Cardiac muscle cell (in vitro differentiated cells and primary cell): ENCODE results near the gene IKZF1. TPM values are rescaled to one million over a fixed set of nuclear protein-coding genes. Genes with fewer than 3 reads are reported as not detected.

Experiments
- DNase-seq, 2 donors: peaks; one replicate each; pipeline versions ENCODE4 v3.0.0 to v3.0.0-alpha.2; 2010 to 2017; ENCODE audit warnings: low read depth in 1 of 2, low spot score in 1 of 2
- H3K27ac ChIP-seq: fragments of 200-600 bp; sonication (generic); 2 replicates; pipeline ENCODE4 v1.5.1; 2016
- H3K27me3 ChIP-seq: fragments of 200-600 bp; sonication (generic); 2 replicates; pipeline ENCODE4 v1.6.0; 2016; ENCODE audit warnings: control low read depth
- H3K36me3 ChIP-seq: fragments of 200-600 bp; sonication (generic); 2 replicates; pipeline ENCODE4 v1.5.1; 2016; ENCODE audit warnings: control low read depth
- H3K4me1 ChIP-seq: fragments of 200-600 bp; sonication (generic); 2 replicates; pipeline ENCODE4 v1.8.1; 2017; ENCODE audit warnings: low read depth, mild to moderate bottlenecking, mixed run types
- H3K4me3 ChIP-seq: fragments of 200-600 bp; sonication (generic); 2 replicates; pipeline ENCODE4 v1.5.1; 2016; ENCODE audit warnings: mild to moderate bottlenecking
- H3K9me3 ChIP-seq: fragments of 200-600 bp; sonication (generic); 2 replicates; pipeline ENCODE4 v1.5.1; 2017; ENCODE audit warnings: low read depth, mild to moderate bottlenecking, control low read depth
- polyA plus RNA-seq: library from polyadenylated mRNA; unstranded; fragments of >200 nt; fragmentation: Nextera tagmentation; extraction: Ambion mirVana; gene quantifications from 2 replicates; pipeline ENCODE4 v1.2.1, GENCODE V29; 2016
- total RNA-seq: library from RNA; depleted of rRNA; stranded (reverse); fragments of >200 nt; gene quantifications from 2 replicates; pipeline ENCODE4 v1.2.3, GENCODE V29; 2016
- TF ChIP-seq, protein P1 (sequence below): IDR thresholded peaks from 2 replicates; pipeline ENCODE4 v1.5.1; 2012; ENCODE audit warnings: low read depth, mild to moderate bottlenecking, low read length

The IKZF1 gene
- total and polyA plus RNA-seq, 2 experiments from 2014 or later: 0.30 TPM; not detected in 1

DNA sequence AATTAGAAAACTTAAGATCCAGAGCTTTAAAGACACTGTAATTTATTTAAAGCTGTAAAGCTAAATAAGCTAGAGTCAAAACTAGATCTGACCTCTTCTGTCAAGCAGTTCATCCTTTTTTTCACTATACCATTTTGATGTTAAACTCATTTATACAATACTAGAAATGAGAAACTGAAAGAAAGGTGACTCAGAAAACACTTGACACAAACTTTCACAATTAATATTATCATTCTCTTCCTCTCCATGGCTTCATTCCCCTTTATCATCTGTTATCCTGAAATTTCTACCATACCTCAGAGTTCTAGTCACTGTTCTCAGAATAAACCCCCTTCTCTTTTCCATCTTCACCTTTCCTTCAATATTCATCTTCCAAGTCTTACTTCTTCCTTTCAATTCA lies 144.3 kb downstream of the IKZF1 start:
- H3K36me3 ChIP-seq: no peaks in the 10 kb centered on the region
- no peaks in the 10 kb centered on the region for H3K9me3 ChIP-seq
- no peak overlapping the region for H3K27ac ChIP-seq
- TF ChIP-seq, protein P1, sequence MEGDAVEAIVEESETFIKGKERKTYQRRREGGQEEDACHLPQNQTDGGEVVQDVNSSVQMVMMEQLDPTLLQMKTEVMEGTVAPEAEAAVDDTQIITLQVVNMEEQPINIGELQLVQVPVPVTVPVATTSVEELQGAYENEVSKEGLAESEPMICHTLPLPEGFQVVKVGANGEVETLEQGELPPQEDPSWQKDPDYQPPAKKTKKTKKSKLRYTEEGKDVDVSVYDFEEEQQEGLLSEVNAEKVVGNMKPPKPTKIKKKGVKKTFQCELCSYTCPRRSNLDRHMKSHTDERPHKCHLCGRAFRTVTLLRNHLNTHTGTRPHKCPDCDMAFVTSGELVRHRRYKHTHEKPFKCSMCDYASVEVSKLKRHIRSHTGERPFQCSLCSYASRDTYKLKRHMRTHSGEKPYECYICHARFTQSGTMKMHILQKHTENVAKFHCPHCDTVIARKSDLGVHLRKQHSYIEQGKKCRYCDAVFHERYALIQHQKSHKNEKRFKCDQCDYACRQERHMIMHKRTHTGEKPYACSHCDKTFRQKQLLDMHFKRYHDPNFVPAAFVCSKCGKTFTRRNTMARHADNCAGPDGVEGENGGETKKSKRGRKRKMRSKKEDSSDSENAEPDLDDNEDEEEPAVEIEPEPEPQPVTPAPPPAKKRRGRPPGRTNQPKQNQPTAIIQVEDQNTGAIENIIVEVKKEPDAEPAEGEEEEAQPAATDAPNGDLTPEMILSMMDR: no peak
- DNase-seq: no peak
- H3K4me3 ChIP-seq: no peak overlapping the region
- H3K27me3 ChIP-seq: peaks cover 6% of the 10 kb centered on the region
- no peaks in the 10 kb centered on the region for H3K4me1 ChIP-seq

DNA sequence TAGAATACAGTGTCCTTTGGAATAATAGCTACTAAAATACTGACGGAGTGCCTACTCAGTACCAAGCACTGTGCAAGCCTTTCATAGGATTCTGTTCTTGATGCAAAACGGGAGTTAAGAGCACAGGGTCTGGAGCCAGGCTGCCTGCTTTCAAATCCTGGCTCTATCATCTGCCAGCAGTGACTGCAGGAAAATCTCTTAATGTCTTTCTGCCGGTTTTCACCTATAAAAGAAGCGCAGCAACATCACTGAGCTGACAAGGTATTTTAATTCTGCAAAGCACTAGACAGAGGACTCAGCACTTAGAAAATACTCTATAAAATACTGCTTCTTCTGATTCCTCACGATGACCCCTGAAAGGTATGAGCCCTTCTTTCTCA lies 145.0 kb downstream of the IKZF1 start:
- TF ChIP-seq, protein P1: no peak
- no peak for DNase-seq
- H3K4me1 ChIP-seq: no peaks in the 10 kb centered on the region

DNA sequence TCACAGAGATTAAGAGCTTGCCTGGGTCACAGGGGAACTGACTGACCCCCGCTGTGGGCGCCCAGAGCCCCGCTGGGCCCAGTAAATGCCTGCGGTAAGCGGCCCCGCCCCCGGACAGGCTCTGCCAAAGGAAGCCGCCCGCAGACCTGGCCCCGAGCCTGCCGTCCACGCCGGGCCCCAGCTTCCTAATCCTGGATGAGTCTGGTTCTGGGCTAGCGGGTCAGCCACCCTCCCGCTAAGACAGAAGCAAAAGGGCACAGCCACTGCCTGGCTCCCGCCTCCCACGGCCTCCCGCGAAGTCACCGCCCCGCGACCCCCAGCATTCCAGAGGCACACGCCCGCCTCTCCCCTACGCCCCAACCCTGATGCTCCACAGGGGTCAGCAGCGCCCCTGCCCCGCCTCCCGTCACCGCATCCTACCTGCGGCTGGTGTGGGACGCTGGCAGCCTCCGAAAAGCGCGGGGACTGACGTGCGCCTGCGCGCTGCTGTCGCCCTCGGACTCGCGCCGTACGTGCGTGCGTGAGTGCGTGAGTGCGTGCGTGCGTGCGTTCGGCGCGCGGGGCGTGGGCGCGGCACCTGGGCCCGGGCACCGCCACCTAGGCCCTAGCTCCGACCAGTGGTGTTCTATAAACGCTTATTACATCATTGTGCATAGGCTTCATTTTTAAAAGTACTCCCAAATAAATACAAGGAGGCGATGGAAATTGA lies 145.5 kb downstream of the IKZF1 start, which contains the start of gene FIGNL1:
Gene FIGNL1 (minus strand): TSS at position 470 of the 709 bp plus-strand sequence. CDS start 3,063 bp downstream, outside the sequence.
- no peaks in the 10 kb centered on the region for H3K36me3 ChIP-seq
- no peak within 1 kb of the TSS for H3K27ac ChIP-seq
- peak; percentile 69 to 82 for DNase-seq
- peaks cover 7% of the 10 kb centered on the region for H3K27me3 ChIP-seq
- no peaks in the 10 kb centered on the region for H3K9me3 ChIP-seq
- H3K4me1 ChIP-seq: no peaks in the 10 kb centered on the region
- TF ChIP-seq, protein P1: no peak
- H3K4me3 ChIP-seq: peak within 1 kb of the TSS; percentile 58

More for the DNA sequence above, 145.0 kb downstream of the IKZF1 start:
- Histone ChIP-seq H3K27me3 (peaks cover 7% of the 10 kb centered on the region), H3K4me3 (peak overlapping the region; percentile 58), H3K36me3 (no peaks in the 10 kb centered on the region), H3K27ac (no peak overlapping the region), H3K9me3 (no peaks in the 10 kb centered on the region)

DNA sequence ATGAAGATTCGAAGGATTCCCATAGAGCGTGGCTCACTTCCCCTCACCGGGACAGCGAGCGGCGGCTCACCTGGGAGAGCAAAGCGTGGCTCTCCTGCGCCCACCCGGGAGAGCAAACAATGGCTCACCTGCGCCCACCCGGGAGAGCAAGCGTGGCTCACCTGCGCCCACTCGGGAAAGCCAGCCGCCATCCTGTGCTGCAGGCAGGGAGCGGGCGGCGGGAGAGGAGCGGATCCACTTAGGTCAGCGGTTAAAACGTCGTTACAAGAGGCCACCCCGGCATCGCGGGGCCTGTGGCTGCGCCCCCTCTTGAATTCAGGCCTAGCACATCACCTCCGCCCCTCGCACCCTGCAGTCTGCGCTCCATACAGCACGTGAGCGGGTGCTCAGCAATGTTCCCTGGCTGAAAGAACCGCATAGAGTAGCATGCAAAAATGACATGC lies 146.1 kb downstream of the IKZF1 start:
- Histone ChIP-seq H3K9me3 (no peaks in the 10 kb centered on the region), H3K27me3 (peaks cover 7% of the 10 kb centered on the region), H3K4me3 (peak overlapping the region; percentile 58), H3K27ac (no peak overlapping the region), H3K36me3 (no peaks in the 10 kb centered on the region), H3K4me1 (no peaks in the 10 kb centered on the region)
- peak in 1 of 2 donors; percentile 10 for DNase-seq
- TF ChIP-seq, protein P1: no peak

Other genes with a start within 250 kb of the IKZF1 start
- not detected in 2 replicates for gene ZPBP, start 211.5 kb upstream of the IKZF1 start, total RNA-seq
- gene ZPBP, start 211.5 kb upstream of the IKZF1 start, polyA plus RNA-seq: not detected in 2 replicates
- gene FIGNL1, start 145.6 kb downstream of the IKZF1 start, total RNA-seq: 7.9 and 8.9 TPM in 2 replicates
- 3.3 and 11.5 TPM in 2 replicates for gene FIGNL1, start 145.6 kb downstream of the IKZF1 start, polyA plus RNA-seq